M059J (cell line): ENCODE data around the gene GRIN2D. TPM values are rescaled to one million over a fixed set of nuclear protein-coding genes. Genes with fewer than 3 reads are reported as not detected.

ENCODE experiments used
- DNase-seq: peaks from one replicate; pipeline ENCODE4 v3.0.0-alpha.2; 2012; ENCODE audit warnings: low read depth
- total RNA-seq: library from RNA; depleted of rRNA; stranded (reverse); fragments of >200 nt; shearing (Covaris generic); gene quantifications from 2 replicates; pipeline ENCODE4 v1.2.3, GENCODE V29; 2014

GRIN2D gene
- total RNA-seq, 1 experiment from 2014 or later = 1.2 TPM

GRCh38 chr19:48397263-48398101, 4.0 kb downstream of the GRIN2D start:
- DNase-seq = no peak

GRCh38 chr19:48398102-48398374, 4.6 kb downstream of the GRIN2D start:
- peak; percentile 26 for DNase-seq

DNA sequence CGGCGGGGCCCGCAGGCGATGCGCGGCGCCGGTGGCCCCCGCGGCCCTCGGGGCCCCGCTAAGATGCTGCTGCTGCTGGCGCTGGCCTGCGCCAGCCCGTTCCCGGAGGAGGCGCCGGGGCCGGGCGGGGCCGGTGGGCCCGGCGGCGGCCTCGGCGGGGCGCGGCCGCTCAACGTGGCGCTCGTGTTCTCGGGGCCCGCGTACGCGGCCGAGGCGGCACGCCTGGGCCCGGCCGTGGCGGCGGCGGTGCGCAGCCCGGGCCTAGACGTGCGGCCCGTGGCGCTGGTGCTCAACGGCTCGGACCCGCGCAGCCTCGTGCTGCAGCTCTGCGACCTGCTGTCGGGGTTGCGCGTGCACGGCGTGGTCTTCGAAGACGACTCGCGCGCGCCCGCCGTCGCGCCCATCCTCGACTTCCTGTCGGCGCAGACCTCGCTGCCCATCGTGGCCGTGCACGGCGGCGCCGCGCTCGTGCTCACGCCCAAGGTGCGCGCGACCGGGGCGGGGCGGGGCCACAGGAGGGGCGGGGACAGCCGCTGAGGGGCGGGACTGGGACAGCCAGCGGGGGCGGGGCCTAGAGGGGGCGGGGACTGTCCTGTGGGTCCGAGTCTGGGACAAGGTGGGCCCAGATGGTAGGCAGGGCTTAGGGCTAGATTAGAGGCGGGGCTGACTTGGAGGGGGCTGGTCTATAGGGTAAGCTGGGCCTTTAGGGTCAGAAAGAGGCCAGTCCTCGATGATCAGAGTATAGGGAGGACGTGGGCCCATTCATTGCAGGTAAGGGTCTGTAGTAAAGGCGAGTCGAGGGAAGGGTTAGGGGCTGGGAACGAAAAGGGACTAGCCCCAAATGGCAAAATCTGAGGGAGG, 5.1 kb downstream of the GRIN2D start:
- peak; percentile 79 for DNase-seq

DNA sequence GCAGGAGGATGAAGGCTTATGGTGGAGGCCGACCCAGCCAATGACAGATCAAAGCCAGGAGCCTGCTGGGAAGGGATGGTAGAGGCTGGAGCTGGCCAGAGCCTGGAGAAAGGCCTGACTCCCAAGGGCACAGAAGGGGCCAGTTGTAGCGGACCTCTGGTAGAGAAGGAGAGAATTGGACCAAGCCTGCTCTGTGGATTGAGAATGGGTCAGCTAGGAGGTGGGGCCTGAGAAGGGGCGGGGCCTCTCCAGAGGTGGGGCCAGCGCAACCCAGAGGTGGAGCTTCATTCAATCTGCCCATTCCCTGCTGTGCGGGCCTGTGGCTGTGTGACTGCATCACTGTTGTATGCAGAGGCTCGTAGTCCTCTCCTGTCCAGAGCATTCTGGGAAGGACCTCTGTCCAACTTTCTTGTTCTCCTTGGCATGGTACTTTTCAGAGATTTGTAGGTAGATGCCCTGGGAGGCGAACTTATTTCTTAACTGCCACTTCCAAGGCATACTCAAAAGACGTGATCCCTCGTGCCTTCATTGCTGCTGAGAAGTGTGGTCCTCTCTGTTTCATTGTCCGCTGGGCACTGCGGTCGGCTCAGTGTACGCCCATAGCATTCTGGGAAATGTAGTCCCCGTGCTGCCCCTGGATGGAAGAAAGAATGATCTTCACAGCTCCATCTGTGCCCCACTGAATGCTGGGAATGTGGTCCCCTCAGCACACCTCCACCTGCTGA, 6.7 kb downstream of the GRIN2D start:
- DNase-seq = peak; percentile 75

DNA sequence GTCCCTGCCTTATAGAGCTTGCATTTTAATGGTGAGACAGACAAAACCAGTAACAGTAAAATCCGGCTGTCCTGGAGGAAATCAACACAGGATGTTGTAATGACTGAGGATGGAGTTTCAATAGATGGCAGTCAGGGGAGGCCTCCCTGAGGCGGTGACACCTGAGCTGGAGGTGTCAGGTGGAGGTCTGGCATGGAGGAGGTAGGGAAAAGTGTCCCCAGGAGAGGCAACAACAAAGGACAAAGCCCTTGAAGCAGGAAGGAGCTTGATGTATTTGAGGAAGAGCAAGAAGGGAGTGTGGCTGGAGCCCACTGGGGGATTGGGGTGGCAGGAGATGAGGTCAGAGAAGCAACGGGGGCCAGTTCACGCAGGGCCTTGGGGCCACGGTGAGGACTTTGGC, 7.8 kb downstream of the GRIN2D start:
- no peak for DNase-seq

DNA sequence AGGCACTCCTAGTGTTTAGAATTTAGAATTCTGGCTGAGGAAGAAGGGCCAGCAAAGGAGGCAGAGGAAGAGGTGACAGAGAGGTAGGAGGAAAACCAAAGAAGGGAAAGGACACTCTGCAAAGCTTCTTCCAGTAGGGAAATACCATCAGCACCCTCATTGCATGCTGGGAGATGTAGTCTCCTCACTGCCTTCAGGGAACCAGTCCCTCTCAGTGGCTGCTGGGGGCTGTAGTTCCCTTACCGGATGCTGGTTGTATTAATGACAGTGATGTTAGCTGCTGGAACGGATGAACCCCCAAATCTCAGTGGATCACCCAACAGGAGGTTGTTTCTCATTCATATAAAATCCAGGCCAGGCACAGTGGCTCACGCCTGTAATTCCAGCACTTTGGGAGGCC, 10.1 kb downstream of the GRIN2D start:
- peak; percentile 74 for DNase-seq

DNA sequence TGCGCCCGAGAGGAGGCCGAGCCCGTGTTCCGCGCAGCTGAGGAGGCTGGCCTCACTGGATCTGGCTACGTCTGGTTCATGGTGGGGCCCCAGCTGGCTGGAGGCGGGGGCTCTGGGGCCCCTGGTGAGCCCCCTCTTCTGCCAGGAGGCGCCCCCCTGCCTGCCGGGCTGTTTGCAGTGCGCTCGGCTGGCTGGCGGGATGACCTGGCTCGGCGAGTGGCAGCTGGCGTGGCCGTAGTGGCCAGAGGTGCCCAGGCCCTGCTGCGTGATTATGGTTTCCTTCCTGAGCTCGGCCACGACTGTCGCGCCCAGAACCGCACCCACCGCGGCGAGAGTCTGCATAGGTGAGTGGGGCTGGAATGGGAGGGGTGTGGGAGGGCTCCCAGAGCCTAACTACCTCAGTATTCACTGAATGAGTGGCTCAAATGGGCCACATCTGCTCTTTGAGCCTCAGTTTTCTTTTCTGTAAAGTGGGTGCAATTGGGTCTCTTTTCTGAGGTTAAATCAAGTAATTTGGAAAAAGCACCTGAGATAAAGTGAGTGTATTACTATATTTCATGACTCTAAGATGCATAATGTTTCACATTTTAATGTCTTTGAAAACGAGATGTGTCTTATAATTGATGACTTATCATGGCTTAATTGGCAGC, 11.7 kb downstream of the GRIN2D start:
- DNase-seq = no peak

GRCh38 chr19:48405850-48406249, 12.4 kb downstream of the GRIN2D start:
- peak; percentile 27 for DNase-seq

DNA sequence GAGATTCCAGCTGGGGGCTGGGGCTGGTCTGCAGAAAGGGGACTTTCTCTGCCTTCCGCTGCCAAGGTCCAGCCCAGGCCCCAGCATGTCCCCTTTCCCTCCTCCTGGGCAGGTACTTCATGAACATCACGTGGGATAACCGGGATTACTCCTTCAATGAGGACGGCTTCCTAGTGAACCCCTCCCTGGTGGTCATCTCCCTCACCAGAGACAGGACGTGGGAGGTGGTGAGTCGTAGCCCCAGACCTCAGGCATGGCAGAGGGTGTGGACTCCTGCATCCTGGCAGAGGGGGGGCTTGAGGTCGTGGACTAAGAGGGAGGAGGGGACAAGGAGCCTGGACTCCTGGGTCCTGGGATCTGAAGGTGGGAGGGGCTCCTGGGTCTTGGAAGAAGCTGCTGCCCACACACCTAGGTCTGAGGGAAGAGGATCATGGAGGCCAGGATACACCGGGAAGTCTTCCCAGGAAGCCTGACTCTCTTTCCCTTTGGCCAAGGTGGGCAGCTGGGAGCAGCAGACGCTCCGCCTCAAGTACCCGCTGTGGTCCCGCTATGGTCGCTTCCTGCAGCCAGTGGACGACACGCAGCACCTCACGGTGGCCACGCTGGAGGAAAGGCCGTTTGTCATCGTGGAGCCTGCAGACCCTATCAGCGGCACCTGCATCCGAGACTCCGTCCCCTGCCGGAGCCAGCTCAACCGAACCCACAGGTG, 20.6 kb downstream of the GRIN2D start:
- peak; percentile 51 for DNase-seq

DNA sequence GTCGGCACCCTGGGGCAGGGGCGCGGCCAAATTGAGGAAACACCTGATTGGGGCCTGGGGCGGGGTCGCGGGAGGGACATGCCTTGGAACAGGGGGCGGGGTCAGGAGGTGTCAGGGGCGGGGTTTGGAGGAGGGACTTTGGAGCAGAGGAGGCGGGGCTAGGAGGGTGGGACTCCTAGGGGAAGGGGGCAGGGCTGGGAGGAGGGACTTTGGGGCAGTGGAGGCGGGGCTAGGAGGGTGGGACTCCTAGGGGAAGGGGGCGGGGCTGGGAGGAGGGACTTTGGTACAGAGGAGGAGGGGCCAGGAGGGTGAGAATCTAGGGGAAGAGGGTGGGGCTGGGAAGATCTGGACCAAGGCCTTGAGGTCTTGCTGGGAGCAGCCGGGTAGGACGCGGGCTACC, 21.9 kb downstream of the GRIN2D start:
- peak; percentile 48 for DNase-seq

DNA sequence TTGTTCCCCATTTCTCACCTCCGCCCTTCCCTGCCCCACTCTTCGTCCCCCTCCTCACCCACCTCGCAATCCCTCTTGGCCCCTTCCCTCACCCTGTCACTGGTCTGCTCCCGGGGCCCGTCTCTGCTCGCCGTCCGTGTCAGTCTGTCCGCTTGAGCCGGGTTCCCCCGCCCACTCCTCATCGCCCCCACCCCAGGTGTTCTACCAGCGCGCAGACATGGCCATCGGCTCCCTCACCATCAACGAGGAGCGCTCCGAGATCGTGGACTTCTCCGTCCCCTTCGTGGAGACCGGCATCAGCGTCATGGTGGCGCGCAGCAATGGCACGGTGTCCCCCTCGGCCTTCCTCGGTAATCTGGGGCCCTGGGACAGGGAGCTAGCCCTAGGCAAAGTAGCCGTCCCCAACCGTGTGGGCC, 22.3 kb downstream of the GRIN2D start:
- DNase-seq = no peak

GRCh38 chr19:48417421-48417820, 24.0 kb downstream of the GRIN2D start:
- DNase-seq = no peak

- peak; percentile 87 for DNase-seq
Measured at GRCh38 chr19:48418317-48419064, 25.0 kb downstream of the GRIN2D start.

GRCh38 chr19:48419158-48419920, 25.9 kb downstream of the GRIN2D start:
- DNase-seq = peak; percentile 59

- no peak for DNase-seq
Measured at GRCh38 chr19:48421548-48421947, 28.1 kb downstream of the GRIN2D start.

GRCh38 chr19:48424694-48425219, 31.3 kb downstream of the GRIN2D start:
- DNase-seq = peak; percentile 79

DNA sequence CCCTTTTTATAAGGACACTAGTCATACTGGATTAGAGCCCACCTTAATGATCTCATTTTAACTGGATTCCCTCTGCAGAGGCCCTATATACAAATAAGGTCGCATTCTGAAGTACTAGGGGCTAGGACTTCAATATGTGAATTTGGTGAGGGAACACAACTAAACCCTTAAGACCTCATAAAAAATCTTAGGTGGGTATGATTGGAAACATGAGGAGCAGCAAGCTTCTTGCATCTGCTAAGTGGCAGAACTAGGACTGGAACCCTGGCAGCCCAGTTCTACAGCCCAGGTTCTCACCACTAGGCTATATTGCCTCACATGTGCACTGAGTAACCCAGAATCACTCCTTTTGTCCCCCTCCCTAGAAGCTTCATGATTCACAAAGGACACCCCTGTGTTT, 35.2 kb downstream of the GRIN2D start:
- no peak for DNase-seq

DNA sequence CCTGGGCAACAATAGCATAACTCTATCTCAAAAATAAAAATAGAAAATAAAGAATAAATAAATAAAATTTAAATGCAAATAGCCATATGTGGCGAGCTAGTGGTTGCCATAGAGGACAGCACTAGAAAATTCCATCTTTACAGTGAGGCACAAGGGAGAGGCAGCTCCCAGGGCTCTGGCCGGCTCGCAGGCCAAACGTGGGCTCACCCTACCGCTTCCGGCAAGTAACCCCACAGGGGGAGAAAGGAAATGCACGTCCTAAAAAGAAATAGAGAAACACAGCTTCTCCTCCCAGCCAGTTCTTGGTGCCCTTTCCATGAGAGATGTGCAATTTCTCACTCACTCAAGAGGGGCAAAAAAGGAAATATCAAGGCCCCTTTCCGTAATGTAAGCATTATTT, 39.9 kb downstream of the GRIN2D start:
- DNase-seq = no peak

DNA sequence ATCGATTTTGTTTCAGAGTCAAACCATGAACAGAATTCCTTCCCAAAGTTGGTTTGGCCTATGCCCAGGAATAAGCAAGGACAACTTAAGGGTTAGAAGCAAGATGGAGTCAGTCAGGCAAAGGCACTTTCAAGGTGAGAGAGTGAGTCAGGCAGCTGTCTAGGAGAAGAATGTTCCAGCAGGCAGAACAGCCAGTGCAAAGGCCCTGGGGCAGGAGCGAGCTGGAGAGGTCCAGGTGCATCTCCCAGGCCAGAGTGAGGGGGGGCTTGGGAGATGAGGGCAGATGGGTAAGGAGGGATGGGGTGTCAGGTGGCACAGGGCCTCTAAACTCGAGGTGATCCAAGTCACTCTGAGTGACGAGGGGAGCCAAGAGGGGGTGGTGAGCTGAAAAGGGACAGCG, 43.1 kb downstream of the GRIN2D start:
- DNase-seq = no peak
